Urinary bladder (tissue), 4 donors: ENCODE measurements around the gene LAMTOR4. TPM values are rescaled to one million over a fixed set of nuclear protein-coding genes. Genes with fewer than 3 reads are reported as not detected.

ENCODE experiments used
- DNase-seq: peaks from one replicate; pipeline ENCODE4 v3.0.0-alpha.2; 2015; ENCODE audit errors: extremely low spot score
- H3K27ac ChIP-seq: one replicate; pipeline ENCODE4 v1.5.1; 2013; ENCODE audit warnings: low read depth, mild to moderate bottlenecking, moderate library complexity
- H3K36me3 ChIP-seq: one replicate; pipeline ENCODE4 v1.6.1; 2013; ENCODE audit warnings: mild to moderate bottlenecking, moderate library complexity; ENCODE audit not compliant: insufficient read depth
- H3K4me1 ChIP-seq: one replicate; pipeline ENCODE4 v1.6.1; 2013; ENCODE audit warnings: mild to moderate bottlenecking, moderate library complexity; ENCODE audit not compliant: insufficient read depth
- H3K4me3 ChIP-seq: one replicate; pipeline ENCODE4 v1.5.1; 2013; ENCODE audit warnings: low read depth, low read length
- WGBS: extraction: QIAGEN DNeasy Blood & Tissue Kit; methylation state at CpG from one replicate; pipeline ENCODE4 v1.1.7; 2013; 5-methylcytosine and 5-hydroxymethylcytosine counted together
- polyA plus RNA-seq: library from polyadenylated mRNA; stranded (reverse); fragments of 200-250 nt; gene quantifications from one replicate; pipeline ENCODE4 v1.2.3, GENCODE V29; 2013
- total RNA-seq: library from RNA; depleted of rRNA; stranded (reverse); fragments of >200 nt; gene quantifications from one replicate; pipeline ENCODE4 v1.2.3, GENCODE V29; 2014
- donor health status: healthy with polysubstance abuse.
- donor health status: healthy.

Gene LAMTOR4
- total RNA-seq (36.3 TPM), polyA plus RNA-seq (251 TPM)

DNA sequence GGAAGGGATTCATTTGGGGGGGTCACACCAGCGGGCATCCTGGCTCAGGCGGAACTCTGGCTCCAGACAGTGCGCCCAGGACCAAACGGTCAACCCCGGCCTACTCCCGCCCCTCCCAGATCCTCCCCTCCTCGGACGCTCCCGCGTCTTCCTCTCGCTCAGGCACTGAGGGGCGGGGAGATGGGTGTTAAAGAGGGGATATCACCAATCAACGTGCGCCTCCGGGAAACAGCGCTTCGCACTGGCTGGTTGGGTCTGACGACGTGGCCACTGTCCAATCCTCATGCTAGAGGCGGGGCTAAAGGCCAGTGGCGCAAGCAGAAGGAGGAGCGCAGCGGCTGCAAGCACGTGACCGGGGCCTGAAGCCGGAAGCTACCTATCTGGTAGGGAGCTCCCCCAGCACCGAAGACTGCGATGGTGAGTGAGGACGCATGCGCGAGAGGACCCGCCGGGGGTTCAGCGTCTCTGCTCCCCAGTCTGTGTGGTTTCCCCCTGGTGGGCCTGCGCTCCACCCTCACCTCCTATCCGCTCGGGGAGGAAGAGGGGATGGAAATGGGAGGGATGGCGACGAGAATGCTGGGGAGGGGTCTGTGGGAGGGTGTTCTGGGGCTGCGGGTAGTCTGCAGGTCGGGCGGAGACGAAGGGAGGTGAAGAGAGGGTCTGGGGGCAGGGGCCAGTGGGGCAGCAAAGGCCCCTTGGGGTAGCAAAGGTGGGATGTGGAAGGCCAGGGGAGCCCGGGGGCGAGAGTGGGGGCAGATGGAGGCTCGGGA lies at the start of gene LAMTOR4:
LAMTOR4 (plus strand) TSS at position 360 of the 770 bp plus-strand sequence; CDS start at position 415, 55 bp downstream.
- Histone ChIP-seq H3K4me3 (peak within 1 kb of the TSS; percentile 69), H3K36me3 (no peaks in the 10 kb centered on the region), H3K27ac (peak within 1 kb of the TSS; percentile 90), H3K4me1 (no peaks in the 10 kb centered on the region)
- WGBS = under 1% methylated on average over 46 of the region's 46 CpGs
- DNase-seq = peak; percentile 96

- no peak for DNase-seq
- Histone ChIP-seq H3K27ac (no peak overlapping the region), H3K36me3 (peaks cover 2% of the 10 kb centered on the region), H3K4me3 (peak overlapping the region; percentile 74), H3K4me1 (no peaks in the 10 kb centered on the region)
- WGBS = 62% methylated on average over 12 of the region's 12 CpGs
Measured at GRCh38 chr7:100099452-100099851, 49.3 kb upstream of the LAMTOR4 start.

DNA sequence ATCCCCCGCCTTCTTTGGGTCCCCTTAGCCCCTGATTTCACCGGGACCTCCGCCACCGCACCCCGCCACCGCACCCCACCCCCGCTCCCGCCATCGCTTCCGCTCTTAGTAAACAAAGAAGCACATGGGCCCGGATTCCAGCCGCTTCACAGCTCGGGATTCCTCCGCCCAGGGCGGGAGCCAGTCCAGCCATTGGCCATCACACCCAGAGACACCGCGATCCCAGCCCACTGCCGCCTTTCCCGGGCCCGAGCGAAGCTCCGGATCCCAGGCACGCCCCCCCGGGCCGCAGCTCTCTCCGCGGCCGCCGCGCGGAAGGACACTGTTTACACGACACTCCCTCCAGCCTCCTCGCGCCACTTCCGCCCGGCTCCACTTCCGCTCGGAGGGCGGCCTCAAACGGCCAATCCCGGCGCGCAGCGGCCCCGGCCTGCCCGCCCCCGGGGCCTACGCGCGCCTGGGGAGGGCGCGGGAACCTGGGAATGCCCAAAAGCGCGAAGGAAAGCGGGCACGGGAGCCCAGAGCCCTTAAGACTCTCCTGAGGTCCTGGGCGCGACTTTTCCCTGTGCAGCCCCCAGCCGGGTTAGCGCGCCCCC lies 48.2 kb upstream of the LAMTOR4 start:
- Histone ChIP-seq H3K27ac (peak overlapping the region; percentile 78), H3K4me3 (peak overlapping the region; percentile 74), H3K4me1 (no peaks in the 10 kb centered on the region), H3K36me3 (peaks cover 2% of the 10 kb centered on the region)
- under 1% methylated on average over 61 of the region's 61 CpGs for WGBS
- peak; percentile 85 for DNase-seq

DNA sequence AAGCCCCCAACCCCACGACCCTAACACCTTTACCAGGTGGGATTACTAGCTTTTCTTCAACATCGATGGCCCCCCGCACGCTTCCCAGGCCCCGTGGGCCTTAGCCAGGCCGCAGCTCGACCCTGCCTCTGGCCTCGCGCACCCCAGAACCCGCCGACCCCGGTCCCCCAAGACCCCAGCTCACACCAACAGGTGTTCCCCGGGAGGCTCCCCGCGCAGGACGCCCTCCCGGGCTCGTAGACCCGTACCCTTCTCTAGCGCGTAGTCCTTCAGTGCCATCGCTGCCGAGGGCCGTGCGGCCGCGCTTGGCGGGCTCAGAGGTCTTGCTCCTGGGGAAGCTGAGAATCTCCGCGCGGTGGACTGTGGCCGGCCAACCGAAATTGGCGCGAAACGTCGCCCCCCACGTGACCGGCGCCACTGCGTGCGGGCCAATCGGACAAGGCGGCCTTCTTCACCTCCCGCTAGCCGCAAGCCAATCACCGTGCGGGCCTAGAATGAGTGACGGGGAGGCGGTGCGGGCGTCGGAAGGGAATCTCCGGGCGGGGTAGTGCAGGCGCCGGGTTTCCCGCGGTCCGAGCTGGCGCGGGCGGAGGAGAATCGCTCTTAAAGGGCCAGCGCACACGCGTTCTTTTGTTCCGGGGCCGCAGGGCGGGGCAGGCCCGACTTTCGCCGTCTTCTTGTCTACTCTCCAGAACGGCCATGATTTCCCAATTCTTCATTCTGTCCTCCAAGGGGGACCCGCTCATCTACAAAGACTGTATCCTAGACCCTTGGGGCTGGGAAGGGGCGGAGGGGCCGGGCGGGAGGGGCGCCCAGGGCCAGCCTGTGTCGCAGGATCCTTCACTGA lies 47.5 kb upstream of the LAMTOR4 start, which contains the start of the genes AP4M1 and MCM7:
AP4M1 (plus strand) TSS at position 628 of the 847 bp plus-strand sequence; CDS start at position 700, 72 bp downstream.
MCM7 (minus strand) TSS at position 382 of the 847 bp plus-strand sequence; CDS start at position 279, 103 bp downstream.
- Histone ChIP-seq H3K36me3 (peaks cover 4% of the 10 kb centered on the region), H3K4me3 (peak within 1 kb of the TSS; percentile 74), H3K27ac (peak within 1 kb of the TSS; percentile 78), H3K4me1 (no peaks in the 10 kb centered on the region)
- WGBS = under 1% methylated on average over 80 of the region's 80 CpGs
- peak; percentile 95 for DNase-seq

GRCh38 chr7:100102950-100103840 lies 45.5 kb upstream of the LAMTOR4 start:
- H3K4me3 ChIP-seq = no peak overlapping the region
- H3K27ac ChIP-seq = no peak overlapping the region
- DNase-seq = no peak
- peaks cover 4% of the 10 kb centered on the region for H3K36me3 ChIP-seq
- 83% methylated on average over 17 of the region's 17 CpGs for WGBS
- H3K4me1 ChIP-seq = no peaks in the 10 kb centered on the region

GRCh38 chr7:100105534-100105933 lies 43.2 kb upstream of the LAMTOR4 start:
- peaks cover 4% of the 10 kb centered on the region for H3K36me3 ChIP-seq
- H3K4me3 ChIP-seq = no peak overlapping the region
- no peak for DNase-seq
- H3K4me1 ChIP-seq = no peaks in the 10 kb centered on the region
- WGBS = 95% methylated on average over 4 of the region's 4 CpGs
- H3K27ac ChIP-seq = no peak overlapping the region

- 83% methylated on average over 17 of the region's 17 CpGs for WGBS
- no peak for DNase-seq
- no peak overlapping the region for H3K27ac ChIP-seq
- H3K36me3 ChIP-seq = peaks cover 4% of the 10 kb centered on the region
- H3K4me3 ChIP-seq = no peak overlapping the region
- H3K4me1 ChIP-seq = no peaks in the 10 kb centered on the region
Measured at GRCh38 chr7:100106633-100107032, 42.1 kb upstream of the LAMTOR4 start.

GRCh38 chr7:100107125-100107737 lies 41.5 kb upstream of the LAMTOR4 start:
- no peak overlapping the region for H3K4me3 ChIP-seq

GRCh38 chr7:100107890-100108289 lies 40.8 kb upstream of the LAMTOR4 start:
- Histone ChIP-seq H3K36me3 (peaks cover 4% of the 10 kb centered on the region), H3K4me3 (no peak overlapping the region), H3K4me1 (no peaks in the 10 kb centered on the region), H3K27ac (no peak overlapping the region)
- DNase-seq = no peak
- 66% methylated on average over 11 of the region's 11 CpGs for WGBS

More at GRCh38 chr7:100107125-100107737, 41.5 kb upstream of the LAMTOR4 start:
- H3K4me1 ChIP-seq = no peaks in the 10 kb centered on the region
- no peak for DNase-seq
- peaks cover 4% of the 10 kb centered on the region for H3K36me3 ChIP-seq
- H3K27ac ChIP-seq = no peak overlapping the region
- 83% methylated on average over 25 of the region's 25 CpGs for WGBS

DNA sequence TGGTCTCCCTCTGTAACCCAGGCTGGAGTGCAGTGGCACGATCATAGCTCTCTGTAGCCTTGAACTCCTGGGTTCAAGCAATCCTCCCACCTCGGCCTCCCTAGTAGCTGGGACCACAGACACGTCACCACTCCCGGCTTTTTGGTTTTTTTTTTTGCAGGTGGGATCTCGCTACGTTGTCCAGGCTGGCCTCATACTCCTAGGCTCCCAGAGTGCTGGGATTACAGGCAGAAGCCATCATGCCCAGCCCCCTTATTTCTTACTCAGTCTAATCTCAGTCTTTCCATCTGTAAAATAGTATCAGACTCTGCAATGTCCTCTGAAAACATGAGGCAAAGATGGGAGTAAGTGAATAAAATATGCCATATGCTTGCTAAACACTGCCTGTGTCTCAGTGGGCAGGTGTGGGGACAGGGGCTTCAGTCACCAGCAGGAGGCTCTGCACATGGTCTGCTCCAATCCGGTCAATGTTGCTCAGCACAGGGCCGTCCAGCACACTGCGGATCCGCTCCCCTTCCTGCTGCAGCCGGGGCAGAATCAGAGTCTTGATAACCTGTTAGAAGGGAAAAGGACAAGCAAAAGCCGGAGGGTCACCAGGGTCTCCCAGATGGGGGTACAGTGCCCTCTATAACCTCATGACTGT lies 39.1 kb upstream of the LAMTOR4 start:
- no peak for DNase-seq
- H3K27ac ChIP-seq = no peak overlapping the region
- peaks cover 4% of the 10 kb centered on the region for H3K36me3 ChIP-seq
- H3K4me1 ChIP-seq = no peaks in the 10 kb centered on the region
- no peak overlapping the region for H3K4me3 ChIP-seq
- WGBS = 80% methylated on average over 12 of the region's 12 CpGs

DNA sequence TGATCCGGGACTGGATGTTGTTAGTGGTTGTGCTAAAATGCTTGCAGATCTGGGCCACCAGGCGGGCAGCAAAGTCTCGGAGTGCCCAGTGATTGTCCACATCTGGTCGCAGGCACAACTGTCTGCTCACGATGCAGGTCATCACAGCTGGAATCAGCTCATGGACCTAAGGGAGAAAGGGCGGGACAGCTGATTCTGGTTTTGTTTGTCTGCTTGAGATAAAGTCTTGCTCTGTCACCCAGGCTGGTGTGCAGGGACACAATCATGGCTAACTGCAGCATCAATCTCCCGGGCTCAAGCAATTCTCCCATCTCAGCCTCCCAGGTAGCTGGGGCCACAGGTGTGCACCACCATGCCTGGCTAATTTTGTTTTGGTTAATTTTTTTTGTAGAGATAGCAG lies 37.6 kb upstream of the LAMTOR4 start:
- no peak for DNase-seq
- Histone ChIP-seq H3K27ac (no peak overlapping the region), H3K4me3 (no peak overlapping the region), H3K36me3 (peaks cover under 1% of the 10 kb centered on the region), H3K4me1 (no peaks in the 10 kb centered on the region)
- WGBS = 94% methylated on average over 7 of the region's 7 CpGs

- H3K4me3 ChIP-seq = no peak overlapping the region
- no peak overlapping the region for H3K27ac ChIP-seq
- DNase-seq = no peak
- H3K4me1 ChIP-seq = no peaks in the 10 kb centered on the region
- 90% methylated on average over 13 of the region's 13 CpGs for WGBS
- H3K36me3 ChIP-seq = no peaks in the 10 kb centered on the region
Measured at GRCh38 chr7:100111914-100112313, 36.8 kb upstream of the LAMTOR4 start.
